ENCODE data around the gene TCF7L1. TPM values are rescaled to one million over a fixed set of nuclear protein-coding genes. Genes with fewer than 3 reads are reported as not detected.

TCF7L1 gene
- total and polyA plus RNA-seq, 2 of the 13 experiments (the other 11 are each of a cell fraction or from before 2014, with no cell fraction given) = 0.04 to 0.15 TPM

- TF ChIP-seq HHEX (CRISPR knock-in tag; IDR thresholded peaks at IDR 0.05) (peak; percentile 79; the same call in 1 of the 2 replicates), ZFY (CRISPR knock-in tag; IDR thresholded peaks at IDR 0.05) (no peak), ZFP37 (CRISPR knock-in tag; IDR thresholded peaks at IDR 0.05; ENCODE audit: borderline replicate concordance) (no peak), ZNF281 (CRISPR knock-in tag; IDR thresholded peaks at IDR 0.05; ENCODE audit: borderline replicate concordance) (0 out of 2 replicates have a peak, but pooled peaks have one; percentile 14), BRCA1 (CRISPR knock-in tag; IDR thresholded peaks at IDR 0.05) (no peak), NCOR1 (IDR thresholded peaks at IDR 0.05; ENCODE audit: borderline replicate concordance, low read length) (peak; percentile 98), ZSCAN20 (CRISPR knock-in tag; IDR thresholded peaks at IDR 0.05; ENCODE audit: borderline replicate concordance) (no peak), NR2C2 (CRISPR knock-in tag; IDR thresholded peaks at IDR 0.05; ENCODE audit: borderline replicate concordance) (peak; percentile 69; the same call in 1 of the 2 replicates), EP300 (IDR thresholded peaks at IDR 0.05; ENCODE audit: low read depth in 2 of 2, low read length in 2 of 2) (peak in 1 of 2 experiments; percentile 73; a peak in 2 of 4 replicates), EP300 (CRISPR knock-in tag; IDR thresholded peaks at IDR 0.05; ENCODE audit: borderline replicate concordance) (no peak), ZNF317 (CRISPR knock-in tag; IDR thresholded peaks at IDR 0.05) (peak; percentile 30; the same call in 1 of the 2 replicates), ZNF280B (CRISPR knock-in tag; IDR thresholded peaks at IDR 0.05; ENCODE audit: borderline replicate concordance) (no peak), HOXA7 (CRISPR knock-in tag; IDR thresholded peaks at IDR 0.05) (0 out of 2 replicates have a peak, but pooled peaks have one; percentile 65), SP5 (CRISPR knock-in tag; IDR thresholded peaks at IDR 0.05; ENCODE audit: borderline replicate concordance, low read depth) (peak; percentile 65), GMEB2 (CRISPR knock-in tag; IDR thresholded peaks at IDR 0.05; ENCODE audit: low read depth) (no peak), ARID4A (CRISPR knock-in tag; IDR thresholded peaks at IDR 0.05; ENCODE audit: borderline replicate concordance) (no peak; the same call in 1 of the 2 replicates), ZMYM3 (CRISPR knock-in tag; IDR thresholded peaks at IDR 0.05) (peak; percentile 56; the same call in 1 of the 2 replicates), PAF1 (CRISPR knock-in tag; IDR thresholded peaks at IDR 0.05) (no peak), ATF1 (CRISPR knock-in tag; IDR thresholded peaks at IDR 0.05) (peak; percentile 54; the same call in 1 of the 2 replicates)
Observed at GRCh38 chr2:85143463-85144082, 10.4 kb downstream of the TCF7L1 start (continued).

All from HepG2 (cell line).